ENCODE data around the gene PMS1.
A peak's percentile ranks its signal among the peaks of the same experiment; 100 is the strongest.

Gene PMS1

GRCh38 chr2:189854187-189854586, 69.9 kb downstream of the PMS1 start:
- DNase-seq (ENCODE audit: insufficient read length, low spot score), result no peak
- no peak for TF ChIP-seq PAX5 (IDR thresholded peaks at IDR 0.05; ENCODE audit: insufficient read depth, low read length, severe bottlenecking)
- TF ChIP-seq SPI1 (IDR thresholded peaks at IDR 0.05; ENCODE audit: low read depth, low read length), result no peak
- TF ChIP-seq TAF1 (IDR thresholded peaks at IDR 0.05; ENCODE audit: low read depth, low read length), result no peak
- no peak for TF ChIP-seq POLR2A (IDR thresholded peaks at IDR 0.05; ENCODE audit: low read depth, low read length)
- TF ChIP-seq POU2F2 (IDR thresholded peaks at IDR 0.05; ENCODE audit: low read depth, low read length), result no peak
- no peak for TF ChIP-seq POLR2AphosphoS5 (IDR thresholded peaks at IDR 0.05; ENCODE audit: low read depth, low read length)
- no peak for FAIRE-seq

GRCh38 chr2:189854940-189855339, 70.7 kb downstream of the PMS1 start:
- TF ChIP-seq POLR2AphosphoS5 (IDR thresholded peaks at IDR 0.05; ENCODE audit: low read depth, low read length) (no peak), PAX5 (IDR thresholded peaks at IDR 0.05; ENCODE audit: insufficient read depth, low read length, severe bottlenecking) (no peak), POU2F2 (IDR thresholded peaks at IDR 0.05; ENCODE audit: low read depth, low read length) (no peak), POLR2A (IDR thresholded peaks at IDR 0.05; ENCODE audit: low read depth, low read length) (no peak), SPI1 (IDR thresholded peaks at IDR 0.05; ENCODE audit: low read depth, low read length) (no peak), TAF1 (IDR thresholded peaks at IDR 0.05; ENCODE audit: low read depth, low read length) (no peak)
- DNase-seq (ENCODE audit: insufficient read length, low spot score) (no peak), FAIRE-seq (no peak)

- DNase-seq (ENCODE audit: insufficient read length, low spot score), result no peak
- no peak for TF ChIP-seq POLR2A (IDR thresholded peaks at IDR 0.05; ENCODE audit: low read depth, low read length)
- no peak for FAIRE-seq
These were observed 74.0 kb downstream of the PMS1 start for GRCh38 chr2:189858291-189858690.

- TF ChIP-seq POLR2A (IDR thresholded peaks at IDR 0.05; ENCODE audit: low read depth, low read length) (no peak), PAX5 (IDR thresholded peaks at IDR 0.05; ENCODE audit: insufficient read depth, low read length, severe bottlenecking) (no peak), SPI1 (IDR thresholded peaks at IDR 0.05; ENCODE audit: low read depth, low read length) (no peak), POLR2AphosphoS5 (IDR thresholded peaks at IDR 0.05; ENCODE audit: low read depth, low read length) (no peak), POU2F2 (IDR thresholded peaks at IDR 0.05; ENCODE audit: low read depth, low read length) (no peak), TAF1 (IDR thresholded peaks at IDR 0.05; ENCODE audit: low read depth, low read length) (no peak)
- DNase-seq (ENCODE audit: insufficient read length, low spot score) (no peak), FAIRE-seq (no peak)
These were observed 75.9 kb downstream of the PMS1 start for GRCh38 chr2:189860161-189860560.

- FAIRE-seq (no peak), DNase-seq (ENCODE audit: insufficient read length, low spot score) (no peak)
- no peak for TF ChIP-seq SPI1 (IDR thresholded peaks at IDR 0.05; ENCODE audit: low read depth, low read length)
- no peak for TF ChIP-seq POU2F2 (IDR thresholded peaks at IDR 0.05; ENCODE audit: low read depth, low read length)
- TF ChIP-seq TAF1 (IDR thresholded peaks at IDR 0.05; ENCODE audit: low read depth, low read length), result no peak
- no peak for TF ChIP-seq POLR2AphosphoS5 (IDR thresholded peaks at IDR 0.05; ENCODE audit: low read depth, low read length)
These were observed 78.5 kb downstream of the PMS1 start for GRCh38 chr2:189862751-189863150.

- DNase-seq (ENCODE audit: insufficient read length, low spot score) (no peak), FAIRE-seq (no peak)
- no peak for TF ChIP-seq POLR2A (IDR thresholded peaks at IDR 0.05; ENCODE audit: low read depth, low read length)
These were observed 81.6 kb downstream of the PMS1 start for GRCh38 chr2:189865826-189866225.

GRCh38 chr2:189866296-189866695, 82.0 kb downstream of the PMS1 start:
- TF ChIP-seq SPI1 (IDR thresholded peaks at IDR 0.05; ENCODE audit: low read depth, low read length), result no peak
- no peak for TF ChIP-seq POU2F2 (IDR thresholded peaks at IDR 0.05; ENCODE audit: low read depth, low read length)
- no peak for TF ChIP-seq POLR2AphosphoS5 (IDR thresholded peaks at IDR 0.05; ENCODE audit: low read depth, low read length)
- no peak for TF ChIP-seq POLR2A (IDR thresholded peaks at IDR 0.05; ENCODE audit: low read depth, low read length)
- TF ChIP-seq PAX5 (IDR thresholded peaks at IDR 0.05; ENCODE audit: insufficient read depth, low read length, severe bottlenecking), result no peak
- TF ChIP-seq TAF1 (IDR thresholded peaks at IDR 0.05; ENCODE audit: low read depth, low read length), result no peak
- FAIRE-seq (no peak), DNase-seq (ENCODE audit: insufficient read length, low spot score) (no peak)

- no peak for DNase-seq (ENCODE audit: insufficient read length, low spot score)
- FAIRE-seq, result no peak
- TF ChIP-seq POU2F2 (IDR thresholded peaks at IDR 0.05; ENCODE audit: low read depth, low read length) (no peak), POLR2AphosphoS5 (IDR thresholded peaks at IDR 0.05; ENCODE audit: low read depth, low read length) (no peak), POLR2A (IDR thresholded peaks at IDR 0.05; ENCODE audit: low read depth, low read length) (no peak), PAX5 (IDR thresholded peaks at IDR 0.05; ENCODE audit: insufficient read depth, low read length, severe bottlenecking) (no peak), TAF1 (IDR thresholded peaks at IDR 0.05; ENCODE audit: low read depth, low read length) (no peak), SPI1 (IDR thresholded peaks at IDR 0.05; ENCODE audit: low read depth, low read length) (no peak)
These were observed 84.6 kb downstream of the PMS1 start for GRCh38 chr2:189868896-189869295.

GRCh38 chr2:189870381-189871085, 86.3 kb downstream of the PMS1 start:
- DNase-seq (ENCODE audit: insufficient read length, low spot score) (no peak), FAIRE-seq (peak; percentile 16)
- TF ChIP-seq PAX5 (IDR thresholded peaks at IDR 0.05; ENCODE audit: insufficient read depth, low read length, severe bottlenecking) (no peak), POU2F2 (IDR thresholded peaks at IDR 0.05; ENCODE audit: low read depth, low read length) (no peak), SPI1 (IDR thresholded peaks at IDR 0.05; ENCODE audit: low read depth, low read length) (no peak), TAF1 (IDR thresholded peaks at IDR 0.05; ENCODE audit: low read depth, low read length) (no peak), POLR2AphosphoS5 (IDR thresholded peaks at IDR 0.05; ENCODE audit: low read depth, low read length) (no peak), POLR2A (IDR thresholded peaks at IDR 0.05; ENCODE audit: low read depth, low read length) (no peak)

- TF ChIP-seq TAF1 (IDR thresholded peaks at IDR 0.05; ENCODE audit: low read depth, low read length), result no peak
- no peak for TF ChIP-seq POLR2A (IDR thresholded peaks at IDR 0.05; ENCODE audit: low read depth, low read length)
- TF ChIP-seq SPI1 (IDR thresholded peaks at IDR 0.05; ENCODE audit: low read depth, low read length), result no peak
- no peak for TF ChIP-seq POLR2AphosphoS5 (IDR thresholded peaks at IDR 0.05; ENCODE audit: low read depth, low read length)
- TF ChIP-seq PAX5 (IDR thresholded peaks at IDR 0.05; ENCODE audit: insufficient read depth, low read length, severe bottlenecking), result no peak
- TF ChIP-seq POU2F2 (IDR thresholded peaks at IDR 0.05; ENCODE audit: low read depth, low read length), result no peak
- no peak for FAIRE-seq
These were observed 89.4 kb downstream of the PMS1 start for GRCh38 chr2:189873696-189874095.

More at GRCh38 chr2:189873696-189874095, 89.4 kb downstream of the PMS1 start:
- no peak for DNase-seq (ENCODE audit: insufficient read length, low spot score)

Measured in GM12891 (cell line).